Activated T-cell treated with anti-CD3 and anti-CD28 coated beads, Interleukin-2, amount 50 U/mL, for 72 hours (primary cell): ENCODE results near the gene ZNRF2. TPM values are rescaled to one million over a fixed set of nuclear protein-coding genes. Genes with fewer than 3 reads are reported as not detected.
"Not testable (repeated sequence)": the region's sequence is repeated elsewhere in the genome, so short reads cannot be mapped to it uniquely, and the experiment has no call there.

Source experiments
- ATAC-seq, 2 donors: fragments of 150-1000 bp; cut with Tn5 transposase; replicated peaks in 1 of 2; 2 replicates each; pipeline ENCODE4 v1.10.0; 2021; ENCODE audit warnings: moderate library complexity in 2 of 2, mild to moderate bottlenecking in 1 of 2
- DNase-seq, 2 donors: peaks; one replicate each; pipeline ENCODE4 v3.0.0; 2021 to 2022; ENCODE audit warnings: mixed read lengths in 1 of 2
- H3K27ac Mint-ChIP-seq: one replicate; pipeline ENCODE4 v1.8.0; 2022; ENCODE audit warnings: mild to moderate bottlenecking, moderate library complexity, mixed read lengths
- H3K27me3 Mint-ChIP-seq: one replicate; pipeline ENCODE4 v1.8.0; 2022; ENCODE audit warnings: low read depth, mixed read lengths
- H3K36me3 Mint-ChIP-seq, 2 donors: one replicate each; pipeline ENCODE4 v1.8.0; 2022; ENCODE audit warnings: mixed read lengths in 2 of 2, mild to moderate bottlenecking in 1 of 2; ENCODE audit not compliant: insufficient read depth in 2 of 2
- H3K4me1 Mint-ChIP-seq: one replicate; pipeline ENCODE4 v1.8.0; 2022; ENCODE audit warnings: low read depth, mixed read lengths
- H3K4me3 Mint-ChIP-seq, 2 donors: one replicate each; pipeline ENCODE4 v1.8.0; 2022; ENCODE audit warnings: mild to moderate bottlenecking in 2 of 2, mixed read lengths in 2 of 2, moderate library complexity in 2 of 2
- H3K9me3 Mint-ChIP-seq, 2 donors: one replicate each; pipeline ENCODE4 v1.8.0; 2022; ENCODE audit warnings: mixed read lengths in 2 of 2
- total RNA-seq, 2 donors: library from RNA; stranded (reverse); gene quantifications; one replicate each; pipeline ENCODE4 v1.2.3, GENCODE V29; 2022

ZNRF2 gene
- total RNA-seq, 2 donors from 2014 or later, result 18.3 to 19.6 TPM

DNA sequence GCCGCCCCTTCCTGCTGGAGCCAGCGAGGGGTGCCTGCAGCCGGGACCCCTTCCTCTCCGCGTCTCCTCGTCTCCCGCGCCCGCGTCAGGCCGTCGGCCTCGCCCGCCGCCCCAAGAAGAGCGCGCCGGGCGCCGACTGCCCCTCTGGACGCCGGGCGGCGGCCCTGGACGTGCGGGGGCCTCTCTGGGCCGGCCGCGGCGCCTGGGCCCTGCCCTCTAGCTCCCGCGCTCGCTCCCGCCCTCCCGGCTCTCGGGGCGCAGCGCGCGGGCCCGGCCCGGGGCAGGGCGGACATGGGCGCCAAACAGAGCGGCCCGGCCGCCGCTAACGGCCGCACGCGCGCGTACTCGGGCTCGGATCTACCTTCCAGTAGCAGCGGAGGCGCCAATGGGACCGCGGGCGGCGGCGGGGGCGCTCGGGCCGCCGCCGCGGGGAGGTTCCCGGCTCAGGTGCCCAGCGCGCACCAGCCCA is 704 bp downstream of the ZNRF2 start:
- Mint-ChIP-seq H3K4me1 (peaks cover 60% of the 10 kb centered on the region), H3K27me3 (no peaks in the 10 kb centered on the region), H3K27ac (peak overlapping the region; percentile 33), H3K4me3 (peak overlapping the region; percentile 79 to 82), H3K9me3 (no peaks in the 10 kb centered on the region), H3K36me3 (peaks cover 5 to 8% of the 10 kb centered on the region in 2 donors)
- ATAC-seq (peak in 1 of 2 donors; percentile 3), DNase-seq (peak; percentile 31 to 56)

DNA sequence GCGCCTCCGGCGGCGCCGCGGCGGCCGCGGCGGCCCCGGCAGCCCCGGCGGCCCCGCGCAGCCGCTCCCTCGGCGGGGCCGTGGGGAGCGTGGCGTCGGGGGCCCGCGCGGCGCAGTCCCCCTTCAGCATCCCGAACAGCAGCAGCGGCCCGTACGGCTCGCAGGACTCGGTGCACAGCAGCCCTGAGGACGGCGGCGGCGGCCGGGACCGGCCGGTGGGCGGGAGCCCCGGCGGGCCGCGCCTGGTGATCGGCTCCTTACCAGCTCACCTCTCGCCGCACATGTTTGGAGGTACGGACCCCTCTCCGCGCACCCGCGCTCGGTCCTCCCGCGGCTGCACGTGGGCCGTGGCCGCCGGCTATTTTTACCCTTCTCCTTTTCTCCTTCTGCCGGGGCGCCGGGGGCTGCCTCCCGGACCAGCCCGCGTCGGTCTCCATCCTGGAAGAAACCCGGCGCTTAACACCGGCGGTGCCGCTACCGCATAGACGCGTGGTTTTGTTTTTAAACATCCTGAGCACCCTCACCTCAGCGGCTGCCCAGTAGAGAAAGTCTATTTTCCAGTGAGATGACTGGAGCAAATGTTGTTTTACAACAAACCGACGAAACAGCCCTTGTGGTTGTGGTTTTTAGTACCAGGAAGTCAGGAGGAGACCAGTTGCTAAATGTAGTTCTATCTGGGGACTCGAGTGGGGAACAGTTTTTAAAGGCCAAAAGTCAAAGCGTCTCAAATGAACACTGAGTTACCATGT is 1.3 kb downstream of the ZNRF2 start:
- Mint-ChIP-seq H3K9me3 (no peaks in the 10 kb centered on the region), H3K27me3 (no peaks in the 10 kb centered on the region), H3K4me3 (peak overlapping the region; percentile 96 to 99), H3K36me3 (peaks cover 5 to 8% of the 10 kb centered on the region in 2 donors), H3K4me1 (peaks cover 66% of the 10 kb centered on the region), H3K27ac (peak overlapping the region; percentile 98)
- DNase-seq, result peak; percentile 76 to 82
- peak; percentile 16 to 23 for ATAC-seq

DNA sequence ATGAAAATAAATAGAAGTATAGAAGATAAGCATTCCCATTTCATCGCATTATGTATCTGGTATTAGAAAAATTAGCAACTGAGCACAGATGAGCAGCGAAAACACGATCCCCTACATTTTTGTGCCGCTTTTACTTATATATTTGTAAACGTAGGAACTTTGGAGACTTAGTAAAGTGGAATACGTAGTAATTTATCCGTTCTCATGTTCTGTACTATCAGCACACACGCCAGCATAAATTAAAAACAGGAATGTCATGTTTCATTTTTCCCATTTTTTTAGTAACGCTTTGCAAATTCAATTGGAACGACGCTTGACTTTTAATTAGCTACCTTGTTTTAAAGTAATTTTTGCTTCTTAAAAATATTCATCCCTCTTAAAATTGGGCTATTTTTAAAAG is 2.4 kb downstream of the ZNRF2 start:
- DNase-seq (no peak), ATAC-seq (no peak)
- Mint-ChIP-seq H3K27ac (peak overlapping the region; percentile 98), H3K36me3 (peaks cover 7 to 10% of the 10 kb centered on the region in 2 donors), H3K9me3 (peaks cover 0 to 1% of the 10 kb centered on the region in 2 donors), H3K4me3 (peak overlapping the region; percentile 96 to 99), H3K4me1 (peaks cover 70% of the 10 kb centered on the region), H3K27me3 (no peaks in the 10 kb centered on the region)

DNA sequence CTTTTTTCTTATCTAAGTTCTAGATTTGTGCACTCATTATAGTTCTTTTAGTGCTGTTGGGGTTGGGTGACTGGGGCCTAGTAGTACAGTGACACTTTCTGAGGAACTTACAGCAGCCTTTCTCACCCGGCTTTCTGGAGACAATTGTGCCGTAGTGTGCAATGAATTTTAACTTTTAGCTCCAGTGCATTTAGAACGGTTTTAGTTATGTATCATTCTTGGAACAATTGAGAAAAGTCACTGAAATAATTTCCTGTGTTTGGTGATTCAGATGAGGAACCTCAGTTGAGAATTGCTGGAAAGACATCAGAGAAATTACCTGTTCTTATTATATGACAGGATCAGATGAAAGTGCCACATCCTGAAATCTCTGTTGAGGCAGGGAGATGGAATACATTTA is 3.2 kb downstream of the ZNRF2 start:
- not testable (repeated sequence) for H3K27me3 Mint-ChIP-seq, ATAC-seq, H3K9me3 Mint-ChIP-seq, DNase-seq, H3K27ac Mint-ChIP-seq
- Mint-ChIP-seq H3K36me3 (peaks cover 9 to 10% of the 10 kb centered on the region in 2 donors), H3K4me1 (peaks cover 76% of the 10 kb centered on the region), H3K4me3 (peak overlapping the region; percentile 51 to 77)

DNA sequence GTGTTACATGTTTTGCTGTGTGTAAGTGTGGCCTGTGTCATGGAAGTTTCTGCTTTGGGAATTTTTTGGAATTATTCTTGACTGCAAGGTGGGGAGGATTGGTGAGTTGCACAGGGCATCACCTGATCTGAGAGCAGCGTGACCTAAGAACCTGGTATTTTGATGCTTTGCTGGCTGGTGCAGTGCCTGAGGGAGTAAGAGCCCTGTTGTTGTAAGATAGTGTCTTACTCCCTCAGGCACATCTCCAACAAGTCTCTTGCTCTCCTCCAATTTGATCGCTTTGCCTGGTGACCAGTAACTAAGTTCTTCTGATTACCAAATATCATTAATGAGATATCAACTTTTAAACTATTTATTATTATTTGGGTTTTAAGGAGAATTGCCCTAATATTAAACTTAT is 5.2 kb downstream of the ZNRF2 start:
- Mint-ChIP-seq H3K4me3 (peak overlapping the region; percentile 64 to 77), H3K4me1 (peaks cover 66% of the 10 kb centered on the region), H3K36me3 (peaks cover 9 to 10% of the 10 kb centered on the region in 2 donors)
- DNase-seq, H3K27ac Mint-ChIP-seq, ATAC-seq, H3K9me3 Mint-ChIP-seq, H3K27me3 Mint-ChIP-seq: not testable (repeated sequence)

DNA sequence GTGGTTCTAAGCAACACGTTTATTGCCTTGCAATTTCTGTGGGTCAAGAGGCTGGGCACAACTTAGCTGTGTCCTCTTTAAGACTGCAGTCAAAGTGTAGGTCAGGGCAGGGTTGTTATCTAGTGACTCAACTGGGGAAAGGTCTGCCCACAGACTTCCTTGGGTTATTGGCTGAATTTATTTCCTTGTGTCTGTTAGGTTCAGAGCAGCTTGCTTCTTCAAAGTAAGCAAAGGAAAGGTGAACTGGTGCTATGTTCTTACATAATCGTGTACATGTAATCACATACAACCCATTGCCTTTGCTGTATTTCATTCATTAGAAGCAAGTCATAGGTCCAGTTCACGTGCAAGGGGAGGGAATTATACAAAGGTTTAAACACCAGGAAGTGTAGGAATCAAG is 5.9 kb downstream of the ZNRF2 start:
- not testable (repeated sequence) for H3K27me3 Mint-ChIP-seq

DNA sequence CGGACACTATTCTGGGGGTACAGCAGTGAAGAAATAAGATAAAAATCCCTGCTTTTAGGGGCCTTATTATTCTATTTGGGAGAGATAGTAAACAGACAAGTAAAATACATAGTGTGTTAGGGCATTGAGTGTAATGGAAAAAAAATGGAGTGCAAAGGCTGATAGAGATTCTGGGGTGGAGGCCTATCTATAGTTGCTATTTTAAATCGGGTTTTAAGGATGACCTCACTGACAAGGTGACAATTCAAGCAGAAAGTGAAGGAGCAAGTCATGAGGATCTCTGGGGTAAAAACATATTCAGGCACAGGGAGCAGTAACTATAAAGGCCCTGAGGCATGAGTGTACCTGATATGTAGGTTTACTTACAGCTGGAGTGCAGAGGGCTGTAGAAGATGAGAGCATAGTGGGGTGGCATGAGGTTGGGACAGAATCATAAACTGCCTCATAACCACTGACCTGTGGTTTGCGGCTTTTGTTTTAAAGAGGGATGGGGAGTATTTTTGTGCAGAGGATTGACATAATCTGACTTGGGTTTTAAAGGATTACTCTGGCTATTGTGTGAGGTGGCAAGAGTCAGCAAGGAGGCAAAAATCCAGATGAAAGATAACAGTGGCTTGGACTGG is 8.1 kb downstream of the ZNRF2 start:
- not testable (repeated sequence) for H3K27ac Mint-ChIP-seq, DNase-seq, H3K36me3 Mint-ChIP-seq, H3K27me3 Mint-ChIP-seq, H3K9me3 Mint-ChIP-seq, H3K4me3 Mint-ChIP-seq
- peaks cover 78% of the 10 kb centered on the region for H3K4me1 Mint-ChIP-seq
- peak in 1 of 2 donors; percentile 46 for ATAC-seq

More for the DNA sequence above, 5.9 kb downstream of the ZNRF2 start:
- peak in 1 of 2 donors; percentile 35 for ATAC-seq
- H3K9me3 Mint-ChIP-seq, H3K27ac Mint-ChIP-seq, DNase-seq: not testable (repeated sequence)
- peak overlapping the region in 1 of 2 donors; percentile 58 for H3K4me3 Mint-ChIP-seq
- H3K36me3 Mint-ChIP-seq, result peaks cover 9 to 10% of the 10 kb centered on the region in 2 donors
- peaks cover 73% of the 10 kb centered on the region for H3K4me1 Mint-ChIP-seq

DNA sequence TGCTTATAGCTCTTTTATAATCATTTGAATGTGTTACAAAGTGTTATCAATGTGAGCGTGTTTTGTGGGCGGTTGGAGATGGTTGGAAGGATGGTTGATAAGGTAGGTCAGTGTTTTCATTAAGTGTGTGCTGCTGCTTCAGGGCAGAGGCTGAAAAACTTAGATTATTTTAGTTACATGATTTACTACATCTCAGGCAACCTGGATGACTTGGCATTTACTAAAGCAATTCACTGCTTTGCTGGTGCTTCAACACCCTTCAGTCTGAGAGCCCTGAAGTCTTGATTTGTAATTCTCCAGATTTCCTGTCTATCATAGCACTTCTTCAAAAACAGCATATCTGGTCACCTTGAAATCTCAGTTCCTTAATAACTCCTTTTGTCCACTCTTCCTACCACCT is 11.9 kb downstream of the ZNRF2 start:
- H3K4me1 Mint-ChIP-seq, result peaks cover 62% of the 10 kb centered on the region
- not testable (repeated sequence) for H3K9me3 Mint-ChIP-seq, H3K27ac Mint-ChIP-seq, DNase-seq, H3K27me3 Mint-ChIP-seq, ATAC-seq, H3K36me3 Mint-ChIP-seq, H3K4me3 Mint-ChIP-seq

DNA sequence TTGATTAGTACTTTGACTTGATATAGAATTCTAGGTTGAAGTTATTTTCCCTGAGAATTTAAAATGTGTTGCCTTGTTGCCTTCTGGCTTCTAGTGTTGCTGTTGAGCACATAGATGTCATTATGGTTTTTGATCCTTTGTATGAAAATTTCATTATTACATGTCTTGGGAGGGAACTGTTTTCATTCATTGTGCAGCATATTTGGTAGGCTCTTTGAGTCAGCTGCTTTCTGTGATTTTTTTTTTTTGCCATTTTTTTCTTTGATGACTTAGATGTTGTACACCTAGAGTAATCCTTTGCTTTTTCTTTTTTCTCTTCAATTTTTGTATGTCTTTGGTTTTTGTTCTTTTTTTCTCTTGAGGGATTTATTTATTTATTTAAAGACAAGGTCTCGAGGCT is 13.1 kb downstream of the ZNRF2 start:
- H3K36me3 Mint-ChIP-seq, DNase-seq, H3K27me3 Mint-ChIP-seq, H3K9me3 Mint-ChIP-seq: not testable (repeated sequence)
- H3K4me1 Mint-ChIP-seq, result peaks cover 53% of the 10 kb centered on the region
- H3K4me3 Mint-ChIP-seq, result peak overlapping the region in 1 of 2 donors; percentile 14
- peak overlapping the region; percentile 26 for H3K27ac Mint-ChIP-seq
- ATAC-seq, result peak; percentile 43 to 48

DNA sequence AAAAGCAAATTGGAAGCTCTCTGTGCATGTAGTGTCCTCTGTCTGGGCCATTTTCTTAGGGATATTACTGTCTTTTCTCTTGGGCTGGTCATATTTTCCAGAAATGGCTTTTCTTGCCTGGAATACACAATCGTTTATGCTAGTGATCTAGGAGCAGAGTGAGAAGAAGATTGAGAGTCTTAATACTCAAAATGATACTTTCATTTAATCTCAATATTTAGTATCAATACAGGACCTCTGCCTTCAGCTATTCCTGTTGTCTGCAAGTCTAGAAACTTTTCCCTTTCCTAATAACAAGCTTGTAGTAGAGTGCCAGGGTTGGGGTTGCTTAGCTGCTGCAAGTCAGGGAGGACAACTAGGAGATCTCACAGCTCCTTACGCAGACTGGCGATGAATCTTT is 14.0 kb downstream of the ZNRF2 start:
- not testable (repeated sequence) for H3K36me3 Mint-ChIP-seq, ATAC-seq, H3K27ac Mint-ChIP-seq, H3K27me3 Mint-ChIP-seq, DNase-seq, H3K9me3 Mint-ChIP-seq
- Mint-ChIP-seq H3K4me1 (peaks cover 48% of the 10 kb centered on the region), H3K4me3 (peak overlapping the region in 1 of 2 donors; percentile 41)

DNA sequence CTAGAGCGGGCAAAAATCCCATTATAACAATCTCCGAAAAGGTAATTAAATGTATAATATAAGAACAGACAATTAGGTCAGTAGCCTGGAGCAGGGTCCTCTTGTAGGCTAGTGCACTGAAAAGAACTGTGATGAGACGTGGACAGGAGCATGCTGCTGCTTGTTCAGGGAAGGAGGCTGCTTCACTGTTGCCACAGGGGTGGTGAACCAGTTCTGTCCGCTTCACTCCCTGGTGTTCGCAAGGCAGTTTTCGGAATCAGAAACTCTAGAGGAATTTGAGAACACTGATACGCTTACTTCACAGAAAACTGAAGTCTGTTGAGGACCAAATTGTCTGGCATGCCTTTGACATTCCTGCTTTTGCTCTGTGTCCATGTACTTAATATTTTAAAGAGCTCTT is 17.4 kb downstream of the ZNRF2 start:
- DNase-seq (no peak), ATAC-seq (no peak)
- no peaks in the 10 kb centered on the region for H3K27me3 Mint-ChIP-seq
- H3K27ac Mint-ChIP-seq, result no peak overlapping the region
- H3K9me3 Mint-ChIP-seq, result no peaks in the 10 kb centered on the region
- peaks cover 49% of the 10 kb centered on the region for H3K4me1 Mint-ChIP-seq
- H3K4me3 Mint-ChIP-seq, result no peak overlapping the region
- no peaks in the 10 kb centered on the region for H3K36me3 Mint-ChIP-seq

DNA sequence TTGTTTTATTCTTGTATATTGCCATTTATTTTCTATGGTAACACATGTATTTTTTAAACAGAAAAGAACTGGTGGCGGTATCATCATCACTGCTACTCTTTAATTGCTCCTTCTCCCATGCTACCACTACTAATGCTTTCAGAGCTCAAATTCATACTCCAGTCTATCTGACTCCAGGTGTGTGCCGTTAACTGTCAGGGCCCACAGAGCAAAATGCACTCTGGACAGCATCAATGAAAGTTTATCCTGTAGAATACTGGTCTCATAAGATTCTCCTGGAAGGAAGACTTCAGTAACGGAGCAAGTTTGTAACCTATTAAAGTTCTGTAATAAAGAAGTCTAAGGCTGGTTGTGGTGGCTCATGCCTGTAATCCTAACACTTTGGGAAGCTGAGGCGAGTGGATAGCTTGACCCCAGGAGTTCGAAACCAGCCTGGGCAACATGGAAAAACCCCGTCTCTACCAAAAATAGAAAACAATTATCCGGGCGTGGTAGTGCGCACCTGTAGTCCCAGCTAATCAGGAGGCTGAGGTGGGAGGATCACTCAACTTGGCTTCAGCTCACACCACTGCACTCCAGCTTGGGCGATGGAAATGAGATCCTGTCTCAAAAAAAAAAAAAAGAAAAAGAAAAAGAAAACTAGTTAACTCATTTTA is 18.4 kb downstream of the ZNRF2 start:
- Mint-ChIP-seq H3K27me3 (no peaks in the 10 kb centered on the region), H3K9me3 (no peaks in the 10 kb centered on the region), H3K4me1 (peaks cover 49% of the 10 kb centered on the region), H3K27ac (no peak overlapping the region), H3K4me3 (no peak overlapping the region), H3K36me3 (no peaks in the 10 kb centered on the region)
- DNase-seq (no peak), ATAC-seq (no peak)
